MCF 10A (cell line): Measurements from ENCODE around the gene VCPKMT. TPM values are rescaled to one million over a fixed set of nuclear protein-coding genes. Genes with fewer than 3 reads are reported as not detected.

Source experiments
- BruUV-seq: library from RNA; stranded (reverse); fragments of 400-500 nt; replicated peaks from 2 replicates; lab custom pipeline; 2021; lab: Mats Ljungman, UMichigan
- CTCF ChIA-PET: fragments of 300-600 bp; sonication (Branson Sonifier 250); formaldehyde crosslinking; extraction: SDS; loops from one replicate; lab custom pipeline; 2021; ENCODE audit warnings: antibody characterized with exemption, inconsistent platforms; lab: Yijun Ruan, JAX
- POLR2A ChIA-PET: fragments of 300-600, 350-650 bp; sonication (Branson Sonifier 250); formaldehyde crosslinking; extraction: SDS; loops from one replicate; lab custom pipeline; 2020; ENCODE audit warnings: antibody characterized with exemption, inconsistent platforms; lab: Yijun Ruan, JAX
- DNase-seq: peaks from one replicate; pipeline ENCODE4 v3.0.0-alpha.2; 2018; ENCODE audit not compliant: unreplicated experiment
- H3K27ac Mint-ChIP-seq: one replicate; pipeline ENCODE4 v1.8.0; 2022; ENCODE audit warnings: mild to moderate bottlenecking, low read depth, mixed read lengths; ENCODE audit not compliant: unreplicated experiment
- H3K27me3 Mint-ChIP-seq: one replicate; pipeline ENCODE4 v1.8.0; 2022; ENCODE audit warnings: mixed read lengths; ENCODE audit not compliant: insufficient read depth, unreplicated experiment
- H3K36me3 Mint-ChIP-seq: one replicate; pipeline ENCODE4 v1.8.0; 2022; ENCODE audit warnings: mild to moderate bottlenecking, moderate library complexity, mixed read lengths; ENCODE audit not compliant: insufficient read depth, unreplicated experiment
- H3K4me1 Mint-ChIP-seq: one replicate; pipeline ENCODE4 v1.8.0; 2022; ENCODE audit warnings: mixed read lengths; ENCODE audit not compliant: insufficient read depth, unreplicated experiment
- H3K4me3 Mint-ChIP-seq: one replicate; pipeline ENCODE4 v1.8.0; 2022; ENCODE audit warnings: mild to moderate bottlenecking, moderate library complexity, mixed read lengths; ENCODE audit not compliant: unreplicated experiment
- H3K9me3 Mint-ChIP-seq: one replicate; pipeline ENCODE4 v1.8.0; 2022; ENCODE audit warnings: mixed read lengths; ENCODE audit not compliant: unreplicated experiment
- CTCF ChIP-seq: fragments of 200-600 bp; IDR thresholded peaks from one replicate; pipeline ENCODE4 v1.8.0; 2022; ENCODE audit warnings: antibody characterized with exemption, mild to moderate bottlenecking; ENCODE audit not compliant: unreplicated experiment
- intact Hi-C: fragments of 100-400 bp; cut with micrococcal nuclease; formaldehyde crosslinking; loops from 2 replicates; pipeline ENCODE4 v1.14.1; 2022
- total RNA-seq: library from RNA; stranded (reverse); gene quantifications from 2 replicates; pipeline ENCODE4 v1.2.3, GENCODE V29; 2022

Gene VCPKMT
- total RNA-seq, 1 experiment from 2014 or later, result 7.2 TPM

GRCh38 chr14:50087341-50088116 is 28.8 kb downstream of the VCPKMT start:
- Mint-ChIP-seq H3K36me3 (no peaks in the 10 kb centered on the region), H3K4me1 (peaks cover 18% of the 10 kb centered on the region), H3K9me3 (no peaks in the 10 kb centered on the region), H3K27me3 (no peaks in the 10 kb centered on the region), H3K27ac (no peak overlapping the region), H3K4me3 (no peak overlapping the region)
- intact Hi-C loops, result no loop called here
- ChIA-PET POLR2A (interaction anchor here (0.7 to 1.4 kb wide), 7 partner anchors 12 to 236 kb away, joined by 3 to 5 read pairs (median 4); partner anchors contain the start of gene NEMF), CTCF (interaction anchor here (0.7 to 8.5 kb wide), 6 partner anchors 17 to 1122 kb away, joined by 3 to 57 read pairs (median 4); partner anchors contain the start of genes NEMF and VCPKMT)
- no TSS peak for BruUV-seq
- no peak for TF ChIP-seq CTCF
- no peak for DNase-seq

DNA sequence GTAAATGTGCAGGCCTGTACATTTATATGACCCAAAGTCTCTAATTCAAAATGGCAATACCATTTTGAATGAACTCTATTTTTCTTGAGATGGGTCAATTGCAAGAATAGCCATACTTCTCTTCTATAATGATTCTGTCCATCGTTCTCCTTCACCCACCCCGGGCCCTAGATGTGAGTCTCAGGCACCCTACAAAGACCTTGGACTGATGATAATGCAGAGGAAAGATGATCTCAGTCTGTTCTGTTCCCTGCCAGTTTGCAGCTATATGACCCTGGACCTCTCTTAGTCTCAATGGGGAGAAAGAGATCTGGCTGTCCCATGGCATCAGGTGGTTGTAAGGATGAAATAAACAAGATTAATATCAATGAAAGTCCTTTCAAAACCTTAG is 30.1 kb downstream of the VCPKMT start:
- Mint-ChIP-seq H3K36me3 (no peaks in the 10 kb centered on the region), H3K27me3 (no peaks in the 10 kb centered on the region), H3K4me1 (peaks cover 26% of the 10 kb centered on the region), H3K4me3 (no peak overlapping the region), H3K27ac (peak overlapping the region; percentile 4), H3K9me3 (no peaks in the 10 kb centered on the region)
- ChIA-PET CTCF (interaction anchor here (0.7 to 8.5 kb wide), 2 partner anchors 141 to 223 kb away, joined by 3 to 57 read pairs; no protein-coding TSS in a partner anchor), POLR2A (interaction anchor here (1.3 kb wide), 1 partner anchor 86 kb away, joined by 5 read pairs; no protein-coding TSS in a partner anchor)
- no peak for DNase-seq
- BruUV-seq, result no TSS peak
- intact Hi-C loops, result no loop called here
- TF ChIP-seq CTCF, result no peak

- no TSS peak for BruUV-seq
- ChIA-PET POLR2A (no interaction called here), CTCF (interaction anchor here (0.7 kb wide), 2 partner anchors 140 to 224 kb away, joined by 3 to 4 read pairs; no protein-coding TSS in a partner anchor)
- Mint-ChIP-seq H3K36me3 (no peaks in the 10 kb centered on the region), H3K9me3 (no peaks in the 10 kb centered on the region), H3K27me3 (no peaks in the 10 kb centered on the region), H3K4me1 (peaks cover 26% of the 10 kb centered on the region), H3K4me3 (no peak overlapping the region), H3K27ac (peak overlapping the region; percentile 4)
- peak; percentile 52 for DNase-seq
- intact Hi-C loops, result no loop called here
- TF ChIP-seq CTCF, result no peak
Measured at GRCh38 chr14:50085570-50086320, 30.6 kb downstream of the VCPKMT start.

DNA sequence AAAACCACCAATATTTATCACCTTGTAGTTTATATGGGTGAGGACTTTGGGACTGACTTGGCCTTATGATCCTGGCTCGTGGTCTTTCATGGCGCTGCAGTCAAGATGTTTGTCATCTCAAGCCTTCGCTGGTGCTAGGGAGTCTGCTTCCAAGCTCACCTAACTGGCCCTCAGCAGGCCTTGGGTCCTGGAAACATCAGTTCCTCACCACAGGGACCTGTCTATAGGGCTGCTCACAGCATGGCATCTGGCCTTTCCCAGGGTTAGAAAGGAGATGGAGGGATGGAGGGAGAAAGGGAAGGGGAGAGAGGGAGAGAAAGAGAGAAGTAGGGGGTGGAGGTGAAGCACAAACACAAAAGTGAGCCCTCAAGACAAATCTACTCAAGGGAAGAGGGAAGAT is 31.7 kb downstream of the VCPKMT start:
- no peak overlapping the region for H3K27ac Mint-ChIP-seq
- DNase-seq, result no peak
- peaks cover 26% of the 10 kb centered on the region for H3K4me1 Mint-ChIP-seq
- ChIA-PET POLR2A (no interaction called here), CTCF (no interaction called here)
- BruUV-seq, result no TSS peak
- no peak overlapping the region for H3K4me3 Mint-ChIP-seq
- TF ChIP-seq CTCF, result no peak
- H3K9me3 Mint-ChIP-seq, result no peaks in the 10 kb centered on the region
- intact Hi-C loops, result no loop called here
- no peaks in the 10 kb centered on the region for H3K36me3 Mint-ChIP-seq
- no peaks in the 10 kb centered on the region for H3K27me3 Mint-ChIP-seq
